22Rv1 (cell line): Measurements from ENCODE around the gene LCE3E.
"Not testable (repeated sequence)": the region's sequence is repeated elsewhere in the genome, so short reads cannot be mapped to it uniquely, and the experiment has no call there.

Experiments used
- H3K27ac ChIP-seq: fragments of 450-650 bp; 2 replicates; pipeline ENCODE4 v1.5.1; 2017
- CTCF ChIP-seq: fragments of 450-650 bp; IDR thresholded peaks from 2 replicates; pipeline ENCODE4 v1.5.1; 2017; ENCODE audit warnings: mild to moderate bottlenecking
- ZFX ChIP-seq: fragments of 450-650 bp; IDR thresholded peaks from 2 replicates; pipeline ENCODE4 v1.6.1; 2017; ENCODE audit warnings: antibody characterized with exemption, borderline replicate concordance

LCE3E gene

GRCh38 chr1:152577168-152577567 is 10.6 kb upstream of the LCE3E start:
- H3K27ac ChIP-seq: no peak overlapping the region
- no peak for TF ChIP-seq CTCF
- no peak for TF ChIP-seq ZFX

GRCh38 chr1:152565535-152566215 is 905 bp downstream of the LCE3E start:
- H3K27ac ChIP-seq: no peak overlapping the region
- TF ChIP-seq CTCF: no peak
- TF ChIP-seq ZFX: no peak

GRCh38 chr1:152565115-152565514 is 1.5 kb downstream of the LCE3E start:
- no peak for TF ChIP-seq ZFX
- TF ChIP-seq CTCF: no peak
- H3K27ac ChIP-seq: no peak overlapping the region

- H3K27ac ChIP-seq: not testable (repeated sequence)
These were observed 18.2 kb downstream of the LCE3E start for GRCh38 chr1:152548358-152548757.

GRCh38 chr1:152546704-152547103 is 19.9 kb downstream of the LCE3E start:
- no peak overlapping the region for H3K27ac ChIP-seq
- TF ChIP-seq ZFX (no peak), CTCF (no peak)

GRCh38 chr1:152543820-152544219 is 22.8 kb downstream of the LCE3E start:
- no peak overlapping the region for H3K27ac ChIP-seq
- TF ChIP-seq ZFX (no peak), CTCF (peak; percentile 72)

- TF ChIP-seq CTCF: no peak
- no peak for TF ChIP-seq ZFX
- no peak overlapping the region for H3K27ac ChIP-seq
These were observed 26.7 kb downstream of the LCE3E start for GRCh38 chr1:152539901-152540300.

GRCh38 chr1:152537496-152537895 is 29.1 kb downstream of the LCE3E start:
- no peak overlapping the region for H3K27ac ChIP-seq
- TF ChIP-seq CTCF (no peak), ZFX (no peak)
